Loucy (cell line): ENCODE measurements around the gene IQSEC1.

Source experiments
- EZH2phosphoT487 ChIP-seq: fragments of 200-600 bp; IDR thresholded peaks from 2 replicates; pipeline ENCODE4 v1.6.1; 2018; ENCODE audit warnings: antibody characterized with exemption, mild to moderate bottlenecking, moderate library complexity, borderline replicate concordance
- TF ChIP-seq, protein P1 (sequence below): fragments of 200-600 bp; sonication (generic); conservative IDR thresholded peaks from 2 replicates; pipeline ENCODE4 v1.5.1; 2014; ENCODE audit warnings: mild to moderate bottlenecking, antibody characterized with exemption, low read length

DNA sequence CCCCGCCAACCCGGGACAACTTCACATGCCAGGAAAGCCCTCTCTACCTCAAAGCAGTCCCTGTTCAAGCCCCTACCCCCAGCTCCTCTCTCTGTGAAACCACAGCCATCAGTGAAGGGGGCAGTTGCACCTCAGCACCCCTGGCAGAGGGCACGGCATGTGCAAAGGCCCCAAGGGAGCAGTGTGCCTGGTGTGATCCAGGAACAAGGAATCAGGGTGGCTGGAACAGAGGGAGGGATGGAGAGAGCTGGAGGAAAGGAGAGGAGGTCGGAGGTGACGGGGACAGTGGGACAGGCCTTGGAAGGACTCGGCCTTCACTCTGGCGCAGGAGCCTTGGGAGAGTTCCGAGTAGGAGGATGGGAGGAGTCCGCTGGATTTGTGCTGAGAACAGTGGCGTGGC lies 26.5 kb upstream of the IQSEC1 start:
- TF ChIP-seq, protein P1, sequence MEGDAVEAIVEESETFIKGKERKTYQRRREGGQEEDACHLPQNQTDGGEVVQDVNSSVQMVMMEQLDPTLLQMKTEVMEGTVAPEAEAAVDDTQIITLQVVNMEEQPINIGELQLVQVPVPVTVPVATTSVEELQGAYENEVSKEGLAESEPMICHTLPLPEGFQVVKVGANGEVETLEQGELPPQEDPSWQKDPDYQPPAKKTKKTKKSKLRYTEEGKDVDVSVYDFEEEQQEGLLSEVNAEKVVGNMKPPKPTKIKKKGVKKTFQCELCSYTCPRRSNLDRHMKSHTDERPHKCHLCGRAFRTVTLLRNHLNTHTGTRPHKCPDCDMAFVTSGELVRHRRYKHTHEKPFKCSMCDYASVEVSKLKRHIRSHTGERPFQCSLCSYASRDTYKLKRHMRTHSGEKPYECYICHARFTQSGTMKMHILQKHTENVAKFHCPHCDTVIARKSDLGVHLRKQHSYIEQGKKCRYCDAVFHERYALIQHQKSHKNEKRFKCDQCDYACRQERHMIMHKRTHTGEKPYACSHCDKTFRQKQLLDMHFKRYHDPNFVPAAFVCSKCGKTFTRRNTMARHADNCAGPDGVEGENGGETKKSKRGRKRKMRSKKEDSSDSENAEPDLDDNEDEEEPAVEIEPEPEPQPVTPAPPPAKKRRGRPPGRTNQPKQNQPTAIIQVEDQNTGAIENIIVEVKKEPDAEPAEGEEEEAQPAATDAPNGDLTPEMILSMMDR: no peak
- TF ChIP-seq EZH2phosphoT487: no peak
